ENCODE data around the gene SMYD4.
"Not testable (repeated sequence)": the region's sequence is repeated elsewhere in the genome, so short reads cannot be mapped to it uniquely, and the experiment has no call there.

SMYD4 gene

GRCh38 chr17:1754430-1755112, 75.1 kb downstream of the SMYD4 start:
- DNase-seq (ENCODE audit: low read depth): no peak

- DNase-seq (ENCODE audit: low read depth): no peak
Measured at GRCh38 chr17:1753767-1754429, 75.8 kb downstream of the SMYD4 start.

- DNase-seq (ENCODE audit: low read depth): no peak
Measured at GRCh38 chr17:1752425-1753262, 77.1 kb downstream of the SMYD4 start.

- no peak for DNase-seq (ENCODE audit: low read depth)
Measured at GRCh38 chr17:1750628-1751027, 79.1 kb downstream of the SMYD4 start.

GRCh38 chr17:1746975-1747543, 82.6 kb downstream of the SMYD4 start:
- DNase-seq (ENCODE audit: low read depth): no peak

- no peak for DNase-seq (ENCODE audit: low read depth)
Measured at GRCh38 chr17:1745513-1746020, 84.1 kb downstream of the SMYD4 start.

GRCh38 chr17:1744551-1745512, 84.9 kb downstream of the SMYD4 start:
- no peak for DNase-seq (ENCODE audit: low read depth)

- DNase-seq (ENCODE audit: low read depth): no peak
Measured at GRCh38 chr17:1743088-1743439, 86.6 kb downstream of the SMYD4 start.

GRCh38 chr17:1742371-1743087, 87.2 kb downstream of the SMYD4 start, which contains the start of gene SERPINF2:
Gene SERPINF2 (plus strand): TSS chr17:1742871. CDS start chr17:1744996, 2,125 bp downstream.
- no peak for DNase-seq (ENCODE audit: low read depth)

- not testable (repeated sequence) for DNase-seq (ENCODE audit: low read depth)
Measured at GRCh38 chr17:1741899-1742298, 87.8 kb downstream of the SMYD4 start.

GRCh38 chr17:1737531-1738291, 92.0 kb downstream of the SMYD4 start:
- DNase-seq (ENCODE audit: low read depth): no peak

GRCh38 chr17:1736348-1737281, 93.1 kb downstream of the SMYD4 start:
- peak; percentile 60 for DNase-seq (ENCODE audit: low read depth)

GRCh38 chr17:1735834-1736347, 93.8 kb downstream of the SMYD4 start:
- DNase-seq (ENCODE audit: low read depth): no peak

- DNase-seq (ENCODE audit: low read depth): no peak
Measured at GRCh38 chr17:1735418-1735817, 94.3 kb downstream of the SMYD4 start.

- DNase-seq (ENCODE audit: low read depth): no peak
Measured at GRCh38 chr17:1733759-1734158, 95.9 kb downstream of the SMYD4 start.

GRCh38 chr17:1732833-1733321, 96.8 kb downstream of the SMYD4 start:
- no peak for DNase-seq (ENCODE audit: low read depth)

GRCh38 chr17:1732241-1732832, 97.4 kb downstream of the SMYD4 start:
- no peak for DNase-seq (ENCODE audit: low read depth)

GRCh38 chr17:1731194-1731506, 98.6 kb downstream of the SMYD4 start:
- no peak for DNase-seq (ENCODE audit: low read depth)

Data from fibroblast of the conjunctiva (primary cell).